HG02973 (cell line): ENCODE results near the gene GOLGA6L10.
"Not testable (repeated sequence)": the region's sequence is repeated elsewhere in the genome, so short reads cannot be mapped to it uniquely, and the experiment has no call there.

Experiments used
- ATAC-seq: cut with Tn5 transposase; IDR thresholded peaks from one replicate; pipeline ENCODE4 v1.9.1; 2021; ENCODE audit warnings: moderate library complexity; ENCODE audit not compliant: unreplicated experiment

GOLGA6L10 gene

DNA sequence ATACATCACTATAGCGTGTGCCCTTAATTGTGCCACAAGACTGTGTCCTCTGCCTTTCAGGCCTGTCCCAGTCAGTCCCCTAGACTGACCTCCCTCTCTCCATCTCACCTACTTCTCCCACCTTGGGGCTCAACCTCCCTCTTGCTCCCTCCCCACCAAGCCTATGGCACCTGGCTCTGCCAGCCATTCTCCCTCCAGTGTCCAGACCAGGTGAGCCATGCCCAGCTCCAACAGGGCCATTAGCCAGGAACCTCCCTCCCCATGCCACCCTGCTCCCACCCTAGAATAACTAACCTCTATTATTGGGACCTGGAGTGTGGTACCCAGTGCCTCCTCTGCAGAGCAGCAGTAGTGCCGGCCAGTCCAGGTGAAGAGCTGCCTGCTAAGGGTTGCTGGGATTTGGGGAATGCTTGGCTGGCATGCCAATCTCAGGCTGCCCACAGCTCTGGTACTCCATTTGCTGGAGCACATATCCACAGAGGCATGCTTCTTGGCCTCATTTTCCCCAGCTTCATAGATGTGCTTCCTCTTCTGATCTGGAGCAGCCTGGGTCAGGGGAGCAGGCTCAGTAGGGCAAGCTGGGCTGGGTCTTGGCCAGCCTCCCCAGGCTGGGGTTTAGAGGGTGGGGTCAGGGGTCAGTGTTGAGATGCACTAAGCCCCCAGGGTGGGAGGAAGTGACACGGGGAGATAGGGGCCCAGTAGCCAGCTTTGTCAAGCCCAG lies 47.8 kb downstream of the GOLGA6L10 start:
- no peak for ATAC-seq

DNA sequence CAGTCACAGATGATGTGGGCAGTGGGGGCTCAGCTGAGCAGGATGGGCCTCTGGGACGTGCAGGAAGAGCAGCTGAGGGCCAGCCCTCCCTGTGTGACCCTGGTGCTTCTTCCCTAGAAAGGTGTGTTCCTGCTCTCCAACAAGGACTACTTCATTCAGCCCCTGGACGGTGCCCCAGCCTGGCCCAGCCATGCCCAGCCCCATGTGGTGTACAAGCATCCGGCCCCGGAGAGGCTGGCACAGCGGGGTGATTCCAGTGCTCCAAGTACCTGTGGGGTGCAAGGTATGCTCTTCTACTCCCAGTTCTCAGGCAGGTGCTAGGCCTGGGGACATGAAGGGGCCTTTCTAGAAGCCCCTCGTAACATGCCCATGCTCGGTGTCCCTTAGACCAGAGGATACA lies 48.4 kb downstream of the GOLGA6L10 start:
- no peak for ATAC-seq

DNA sequence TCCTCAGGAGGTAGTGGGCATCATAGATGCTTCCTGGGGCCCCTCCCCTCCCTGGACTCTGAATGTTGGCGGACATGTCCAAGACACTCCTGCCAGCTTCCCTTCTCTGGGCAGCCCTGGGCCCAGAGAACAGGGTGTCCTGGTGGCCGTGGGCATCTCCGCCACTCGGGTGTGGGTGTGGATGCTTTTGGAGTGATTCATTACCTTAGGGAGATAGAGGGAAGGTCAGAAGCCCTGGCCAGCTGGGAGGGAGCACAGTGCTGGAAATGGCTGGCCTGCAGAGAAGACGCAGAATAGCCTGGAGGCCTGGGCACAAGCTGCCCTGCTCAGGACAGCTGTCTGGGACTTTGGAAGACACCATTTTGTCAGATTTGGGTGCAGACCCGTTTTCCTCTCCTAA lies 48.9 kb downstream of the GOLGA6L10 start:
- not testable (repeated sequence) for ATAC-seq

DNA sequence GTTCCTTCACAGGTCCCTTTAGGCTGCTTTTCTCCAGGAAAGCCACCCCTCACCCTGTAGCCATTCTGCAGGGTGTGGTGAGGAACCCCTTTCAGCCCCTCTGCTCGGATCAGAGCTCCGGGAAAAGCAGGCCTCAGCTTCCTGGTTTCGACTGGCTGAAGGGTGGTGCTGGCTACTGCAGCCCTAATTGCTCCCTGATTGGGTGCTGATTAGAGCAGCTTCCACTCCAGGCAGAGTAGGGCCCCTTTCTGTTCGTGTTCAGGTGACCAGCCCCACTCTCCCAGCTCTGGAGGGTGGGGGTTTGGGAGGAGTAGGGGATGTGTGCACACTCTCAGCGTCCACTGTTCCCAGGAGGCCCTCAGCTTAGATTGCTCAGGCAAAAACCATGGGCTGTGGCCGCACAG lies 49.8 kb downstream of the GOLGA6L10 start:
- ATAC-seq = not testable (repeated sequence)

DNA sequence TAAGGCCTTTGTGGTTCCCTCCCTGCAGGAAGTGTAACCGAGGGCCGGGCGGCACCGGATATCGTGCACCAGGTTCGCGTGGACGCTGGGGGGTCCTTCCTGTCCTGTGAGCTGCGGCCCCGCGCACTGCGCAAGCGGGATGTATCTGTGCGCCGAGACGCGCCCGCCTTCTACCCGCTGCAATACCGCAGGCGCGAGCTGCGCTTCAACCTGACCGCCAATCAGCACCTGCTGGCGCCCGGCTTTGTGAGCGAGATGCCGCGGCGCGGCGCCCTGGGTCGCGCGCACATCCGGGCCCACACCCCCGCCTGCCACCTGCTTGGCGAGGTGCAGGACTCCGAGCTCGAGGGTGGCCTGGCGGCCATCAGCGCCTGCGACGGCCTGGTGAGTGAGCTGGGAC lies 50.8 kb downstream of the GOLGA6L10 start:
- no peak for ATAC-seq

DNA sequence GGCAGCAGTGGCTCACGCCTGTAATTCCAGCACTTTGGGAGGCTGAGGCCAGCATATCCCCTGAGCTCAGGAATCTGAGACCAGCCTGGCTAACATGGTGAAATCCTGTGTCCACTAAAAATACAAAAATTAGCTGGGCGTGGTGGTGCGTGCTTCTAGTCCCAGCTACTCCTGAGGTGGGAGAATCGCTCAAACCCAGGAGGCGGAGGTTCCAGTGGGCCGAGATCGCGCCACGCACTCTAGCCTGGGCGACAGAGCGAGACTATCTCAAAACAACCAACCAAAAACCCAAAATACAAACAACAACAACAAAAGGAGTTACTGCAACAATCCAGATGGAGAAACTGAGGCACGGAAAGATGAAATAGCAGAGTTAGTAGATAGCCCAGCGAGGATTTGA lies 51.2 kb downstream of the GOLGA6L10 start:
- no peak for ATAC-seq

DNA sequence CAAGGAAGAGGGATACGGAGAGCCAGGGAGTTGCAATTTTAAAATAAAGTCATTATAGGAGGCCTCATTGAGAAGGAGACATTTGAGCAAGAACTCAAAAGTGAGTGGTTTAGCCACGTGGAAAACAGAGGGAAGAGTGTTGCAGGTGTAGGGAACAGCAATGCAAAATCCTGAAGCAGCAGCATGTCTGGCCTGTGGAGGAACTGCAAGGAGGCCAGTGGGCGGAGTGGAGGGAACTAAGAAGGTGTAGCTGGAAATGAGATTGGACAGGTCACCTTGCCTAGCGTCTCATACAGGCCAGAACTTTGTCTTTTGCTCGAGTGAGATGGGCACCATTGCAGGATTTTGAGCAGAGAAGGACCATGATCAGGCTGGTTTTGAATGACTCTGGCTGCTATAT lies 51.7 kb downstream of the GOLGA6L10 start:
- no peak for ATAC-seq

DNA sequence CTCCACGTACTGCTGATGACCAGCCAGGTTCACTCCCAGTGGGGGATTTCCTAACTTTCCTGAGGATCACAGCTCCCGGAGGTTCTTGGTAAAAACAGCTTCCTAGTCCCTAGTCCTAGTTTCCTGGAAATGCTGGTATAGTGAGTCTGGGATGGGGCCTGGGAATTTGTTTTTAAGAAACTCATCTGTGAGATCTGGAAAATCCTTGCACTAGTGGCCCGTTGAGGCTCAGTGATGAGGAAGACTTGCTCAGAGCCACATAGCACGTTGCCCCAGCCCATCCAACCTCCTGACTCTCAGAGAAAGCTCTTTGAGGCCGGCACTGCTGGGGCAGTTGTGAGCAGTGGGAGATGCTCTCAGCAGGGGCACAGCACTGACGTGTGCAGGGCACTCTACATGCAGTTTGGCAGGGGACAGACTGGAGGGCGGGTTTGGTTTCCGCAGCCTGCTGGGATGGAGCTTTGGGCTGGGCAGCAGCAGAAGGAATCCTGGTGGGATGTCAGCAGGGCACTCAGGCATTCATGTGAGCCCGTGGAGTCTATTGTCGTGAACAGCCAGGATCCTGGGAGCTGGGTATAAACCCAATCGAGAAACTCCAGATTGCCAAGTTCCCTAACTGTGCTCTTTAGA lies 55.1 kb downstream of the GOLGA6L10 start:
- no peak for ATAC-seq

DNA sequence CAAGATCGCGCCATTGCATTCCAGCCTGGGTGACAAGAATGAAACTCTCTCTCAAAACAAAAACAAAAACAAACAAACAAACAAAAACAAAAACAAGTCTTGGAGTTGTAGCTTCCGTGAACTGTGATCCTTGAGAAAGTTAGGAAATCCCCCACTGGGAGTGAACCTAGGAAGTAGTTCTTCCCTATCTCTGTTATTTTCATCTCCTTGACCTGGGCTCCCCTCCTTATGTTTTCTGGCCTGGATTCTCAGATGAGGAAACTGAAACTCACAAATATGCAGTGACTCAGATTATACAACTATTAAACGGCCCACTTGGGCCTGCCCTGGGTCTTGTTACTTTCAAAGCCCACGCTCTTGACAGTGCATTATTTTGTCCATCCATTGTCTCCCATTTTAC lies 57.0 kb downstream of the GOLGA6L10 start:
- no peak for ATAC-seq
